ENCODE measurements around the gene NPM1.

NPM1 gene

DNA sequence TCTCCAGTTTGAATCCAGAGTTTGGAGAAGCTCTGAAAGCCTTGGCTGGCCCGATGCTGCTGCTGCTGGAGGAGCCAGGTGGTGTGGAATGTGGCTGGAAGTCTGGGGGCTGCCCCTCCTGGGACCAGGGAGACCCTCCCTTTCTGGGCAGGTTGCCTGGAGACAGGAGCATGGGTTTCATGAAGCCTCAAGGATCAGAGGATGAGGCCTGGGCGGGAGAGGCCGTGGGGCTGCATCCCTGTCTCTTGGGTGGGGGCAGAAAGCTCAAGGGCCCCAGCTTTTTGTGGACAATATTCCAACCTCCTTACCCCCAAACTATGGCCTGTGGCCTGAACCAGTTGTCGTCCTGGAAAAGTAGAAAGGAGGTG lies 41.9 kb downstream of the NPM1 start:
- no peaks in the 10 kb centered on the region for H3K36me3 ChIP-seq
- TF ChIP-seq Cebpa-rat (IDR thresholded peaks at IDR 0.05): no peak

DNA sequence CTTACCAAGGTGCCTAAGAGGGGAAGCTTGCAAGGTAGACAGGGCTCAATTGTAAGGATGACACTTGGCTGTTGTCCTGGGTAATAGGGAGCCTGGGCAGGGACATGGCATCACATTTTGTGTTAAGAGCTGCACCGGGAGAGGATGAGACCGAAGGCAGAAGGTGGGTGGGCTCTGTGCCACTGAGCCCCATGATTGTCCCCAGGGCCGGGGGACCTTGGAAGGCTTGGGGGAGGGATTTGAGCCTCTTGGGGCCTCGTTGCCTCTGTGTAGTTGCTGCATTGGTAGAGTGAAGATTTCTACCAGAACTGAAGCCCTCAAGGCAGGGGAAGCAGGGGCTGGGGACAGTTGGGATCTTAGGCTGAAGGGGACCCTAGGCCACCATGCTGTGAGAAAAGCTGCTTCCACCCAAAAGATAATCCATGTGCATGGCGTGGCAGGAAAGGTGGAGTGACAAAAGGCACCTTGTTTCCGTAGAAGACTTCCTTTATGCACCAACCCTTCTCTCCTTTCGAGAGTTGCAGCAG lies 43.7 kb downstream of the NPM1 start:
- H4K20me1 ChIP-seq: peaks cover 0 to 8% (median 0%) of the 10 kb centered on the region in 11 experiments; a peak in 3 of 22 replicates
- H3K36me3 ChIP-seq: no peaks in the 10 kb centered on the region
- no peak overlapping the region for H3K4me2 ChIP-seq
- TF ChIP-seq Cebpa-rat (IDR thresholded peaks at IDR 0.05): no peak
- no peaks in the 10 kb centered on the region for H3K27me3 ChIP-seq
- H3K27ac ChIP-seq: no peak overlapping the region
- no peaks in the 10 kb centered on the region; a peak in 1 of 20 replicates for H3K4me1 ChIP-seq
- H3K9me3 ChIP-seq (replicated peaks in 1 of 11): no peaks in the 10 kb centered on the region
- no peak overlapping the region for H3K9ac ChIP-seq
- no peak overlapping the region for H3K4me3 ChIP-seq

More for the DNA sequence above, 41.9 kb downstream of the NPM1 start:
- Histone ChIP-seq H3K9ac (no peak overlapping the region), H3K27ac (no peak overlapping the region), H3K4me2 (no peak overlapping the region), H3K4me3 (no peak overlapping the region), H3K27me3 (no peaks in the 10 kb centered on the region), H4K20me1 (peaks cover 0 to 8% (median 0%) of the 10 kb centered on the region in 11 experiments; a peak in 3 of 22 replicates), H3K4me1 (no peaks in the 10 kb centered on the region), H3K9me3 (replicated peaks in 1 of 11) (no peaks in the 10 kb centered on the region)

- H3K9ac ChIP-seq: no peak overlapping the region
- no peak overlapping the region for H3K4me3 ChIP-seq
- H3K27me3 ChIP-seq: no peaks in the 10 kb centered on the region
- H3K36me3 ChIP-seq: no peaks in the 10 kb centered on the region
- H3K4me2 ChIP-seq: no peak overlapping the region
- H3K9me3 ChIP-seq (replicated peaks in 1 of 11): no peaks in the 10 kb centered on the region
- no peak overlapping the region for H3K27ac ChIP-seq
- no peaks in the 10 kb centered on the region; a peak in 1 of 20 replicates for H3K4me1 ChIP-seq
- peaks cover 0 to 8% (median 0%) of the 10 kb centered on the region in 11 experiments; a peak in 3 of 22 replicates for H4K20me1 ChIP-seq
- TF ChIP-seq Cebpa-rat (IDR thresholded peaks at IDR 0.05): no peak
Measured at GRCh38 chr5:171432076-171432475, 44.4 kb downstream of the NPM1 start.

- Histone ChIP-seq H3K27me3 (no peaks in the 10 kb centered on the region), H3K9ac (no peak overlapping the region), H3K4me2 (no peak overlapping the region), H3K27ac (no peak overlapping the region), H3K4me3 (no peak overlapping the region), H3K4me1 (no peaks in the 10 kb centered on the region; a peak in 1 of 20 replicates), H3K36me3 (no peaks in the 10 kb centered on the region), H3K9me3 (replicated peaks in 1 of 11) (no peaks in the 10 kb centered on the region), H4K20me1 (peaks cover 0 to 5% (median 0%) of the 10 kb centered on the region in 11 experiments; a peak in 3 of 22 replicates)
- no peak for TF ChIP-seq Cebpa-rat (IDR thresholded peaks at IDR 0.05)
Measured at GRCh38 chr5:171432583-171433351, 45.1 kb downstream of the NPM1 start.

DNA sequence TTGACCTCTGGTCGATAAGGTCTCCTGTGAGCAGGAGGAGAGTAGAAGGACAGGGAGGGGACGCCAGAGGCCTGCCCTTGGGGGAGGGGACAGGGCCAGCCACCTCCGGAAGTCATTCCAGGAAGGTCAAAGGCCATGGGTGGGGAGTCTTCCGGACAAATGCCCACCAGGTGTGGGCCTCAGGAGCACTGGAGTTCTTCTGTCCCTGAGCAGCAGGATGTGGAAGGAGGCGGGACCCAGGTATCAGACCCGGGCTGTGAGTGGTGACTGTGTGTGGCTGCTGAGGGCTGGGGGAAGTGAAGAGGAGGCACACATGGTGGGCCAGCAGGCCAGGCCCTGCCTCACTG lies 45.7 kb downstream of the NPM1 start:
- no peaks in the 10 kb centered on the region for H3K27me3 ChIP-seq
- no peak overlapping the region for H3K4me2 ChIP-seq
- H3K4me3 ChIP-seq: no peak overlapping the region
- no peak for TF ChIP-seq Cebpa-rat (IDR thresholded peaks at IDR 0.05)
- peaks cover 0 to 5% (median 0%) of the 10 kb centered on the region in 11 experiments; a peak in 2 of 22 replicates for H4K20me1 ChIP-seq
- no peak overlapping the region for H3K9ac ChIP-seq
- H3K9me3 ChIP-seq (replicated peaks in 1 of 11): no peaks in the 10 kb centered on the region
- H3K36me3 ChIP-seq: no peaks in the 10 kb centered on the region
- H3K4me1 ChIP-seq: no peaks in the 10 kb centered on the region; a peak in 1 of 20 replicates
- H3K27ac ChIP-seq: no peak overlapping the region

DNA sequence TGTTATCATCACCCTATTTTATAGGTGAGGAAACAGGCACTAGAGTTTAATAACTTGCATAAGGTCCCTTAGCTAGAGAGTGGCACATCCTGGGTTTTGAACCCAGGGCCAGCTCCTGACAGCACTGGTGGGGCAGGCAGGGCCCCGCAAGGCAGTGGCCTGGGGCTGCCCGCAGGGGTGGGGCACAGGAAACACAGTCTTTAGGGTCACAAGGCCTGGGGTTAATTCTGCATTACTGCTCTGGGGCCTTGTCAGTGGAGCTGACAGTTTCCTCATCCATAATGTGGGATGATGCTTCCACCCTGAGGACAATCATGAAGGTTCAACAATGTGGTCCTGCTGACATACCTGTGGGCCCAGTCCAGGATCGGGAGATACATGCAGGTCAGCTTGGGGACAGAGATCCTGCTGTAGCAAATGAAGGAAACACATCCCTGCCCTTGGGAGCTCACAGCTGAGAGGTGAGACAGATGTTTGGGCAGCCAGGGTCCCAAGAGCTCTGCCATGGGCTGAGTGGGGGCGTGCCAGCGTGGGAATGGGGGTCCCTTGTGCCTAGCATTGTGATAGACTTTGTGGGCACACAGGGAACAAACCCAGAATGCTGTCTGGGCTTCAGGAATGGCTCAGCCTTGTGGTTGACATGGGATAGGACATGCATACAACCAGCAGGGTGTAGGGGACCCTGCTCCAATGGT lies 46.5 kb downstream of the NPM1 start:
- H4K20me1 ChIP-seq: peaks cover 0 to 5% (median 0%) of the 10 kb centered on the region in 11 experiments; a peak in 2 of 22 replicates
- TF ChIP-seq Cebpa-rat (IDR thresholded peaks at IDR 0.05): no peak
- H3K4me3 ChIP-seq: no peak overlapping the region
- no peaks in the 10 kb centered on the region for H3K36me3 ChIP-seq
- H3K27ac ChIP-seq: no peak overlapping the region
- no peaks in the 10 kb centered on the region for H3K27me3 ChIP-seq
- H3K4me1 ChIP-seq: no peaks in the 10 kb centered on the region; a peak in 1 of 20 replicates
- H3K9ac ChIP-seq: no peak overlapping the region
- no peak overlapping the region for H3K4me2 ChIP-seq
- H3K9me3 ChIP-seq (replicated peaks in 1 of 11): no peaks in the 10 kb centered on the region

DNA sequence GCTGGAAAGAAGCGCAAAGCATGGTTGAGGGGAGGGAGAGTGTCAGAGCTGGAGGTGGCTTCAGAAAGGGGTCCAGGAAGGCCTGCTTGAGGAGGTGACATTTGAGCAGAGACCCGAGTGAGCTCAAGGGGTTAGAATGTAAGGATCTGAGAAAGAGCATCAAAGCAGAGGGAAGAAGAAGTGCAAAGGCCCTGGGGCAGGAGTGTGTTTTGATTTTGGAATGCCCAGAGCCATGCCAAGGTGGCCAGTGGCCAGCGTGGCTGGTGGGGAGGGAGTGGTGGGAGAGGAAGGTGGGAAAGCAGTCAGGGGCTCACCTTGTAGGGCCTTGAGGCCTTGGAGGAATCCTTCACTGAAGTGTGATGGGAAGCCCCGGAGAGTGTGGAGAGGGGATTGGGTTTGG lies 47.2 kb downstream of the NPM1 start:
- no peaks in the 10 kb centered on the region for H3K9me3 ChIP-seq (replicated peaks in 1 of 11)
- no peak overlapping the region for H3K4me3 ChIP-seq
- peaks cover 0 to 5% (median 0%) of the 10 kb centered on the region in 11 experiments; a peak in 2 of 22 replicates for H4K20me1 ChIP-seq
- no peak for TF ChIP-seq Cebpa-rat (IDR thresholded peaks at IDR 0.05)
- H3K4me2 ChIP-seq: no peak overlapping the region
- H3K27me3 ChIP-seq: no peaks in the 10 kb centered on the region
- H3K27ac ChIP-seq: no peak overlapping the region
- H3K4me1 ChIP-seq: no peaks in the 10 kb centered on the region; a peak in 1 of 20 replicates
- H3K9ac ChIP-seq: no peak overlapping the region
- no peaks in the 10 kb centered on the region for H3K36me3 ChIP-seq

- TF ChIP-seq Cebpa-rat (IDR thresholded peaks at IDR 0.05): no peak
- H3K27me3 ChIP-seq: no peaks in the 10 kb centered on the region
- H3K4me2 ChIP-seq: no peak overlapping the region
- H3K4me1 ChIP-seq: no peaks in the 10 kb centered on the region; a peak in 1 of 20 replicates
- H3K36me3 ChIP-seq: no peaks in the 10 kb centered on the region
- H3K27ac ChIP-seq: no peak overlapping the region
- no peaks in the 10 kb centered on the region for H3K9me3 ChIP-seq (replicated peaks in 1 of 11)
- peaks cover 0 to 5% (median 0%) of the 10 kb centered on the region in 11 experiments; a peak in 2 of 22 replicates for H4K20me1 ChIP-seq
- H3K9ac ChIP-seq: no peak overlapping the region
- H3K4me3 ChIP-seq: no peak overlapping the region
Measured at GRCh38 chr5:171435908-171436307, 48.3 kb downstream of the NPM1 start.

DNA sequence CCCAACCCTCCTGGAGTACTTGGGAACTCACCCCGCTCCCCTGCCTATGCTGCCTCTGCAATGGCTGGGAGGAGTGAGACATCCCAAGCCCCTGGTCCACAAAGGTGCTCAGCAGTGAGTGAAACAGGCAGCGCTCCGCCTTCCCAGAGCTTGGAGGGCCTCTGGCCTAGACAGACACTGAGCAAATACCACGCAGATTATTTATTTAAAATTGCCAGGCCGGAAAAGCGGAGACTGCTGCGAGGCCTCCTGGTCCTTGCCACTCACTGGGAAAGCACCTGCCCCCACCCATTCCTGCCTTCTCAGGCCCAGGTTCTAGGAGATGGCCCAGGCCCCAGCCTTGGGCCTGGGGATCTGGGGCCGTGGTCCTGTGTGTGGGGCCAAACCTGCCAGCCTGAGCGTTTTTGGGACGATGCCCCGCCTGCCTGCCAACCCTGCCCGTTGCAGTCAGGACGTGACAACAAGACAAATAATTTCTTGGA lies 49.2 kb downstream of the NPM1 start:
- Histone ChIP-seq H3K27ac (no peak overlapping the region), H3K4me3 (no peak overlapping the region), H3K9ac (no peak overlapping the region), H3K4me1 (no peaks in the 10 kb centered on the region; a peak in 1 of 20 replicates), H3K36me3 (no peaks in the 10 kb centered on the region), H3K27me3 (no peaks in the 10 kb centered on the region), H3K4me2 (no peak overlapping the region), H3K9me3 (replicated peaks in 1 of 11) (no peaks in the 10 kb centered on the region), H4K20me1 (peaks cover 0 to 5% (median 0%) of the 10 kb centered on the region in 11 experiments; a peak in 2 of 22 replicates)
- no peak for TF ChIP-seq Cebpa-rat (IDR thresholded peaks at IDR 0.05)
